ENCODE measurements around the gene ATP1B2. TPM values are rescaled to one million over a fixed set of nuclear protein-coding genes. Genes with fewer than 3 reads are reported as not detected.

ATP1B2 gene
- total and polyA plus RNA-seq, 10 donors: 0.26 to 10.1 (median 4.2) TPM

DNA sequence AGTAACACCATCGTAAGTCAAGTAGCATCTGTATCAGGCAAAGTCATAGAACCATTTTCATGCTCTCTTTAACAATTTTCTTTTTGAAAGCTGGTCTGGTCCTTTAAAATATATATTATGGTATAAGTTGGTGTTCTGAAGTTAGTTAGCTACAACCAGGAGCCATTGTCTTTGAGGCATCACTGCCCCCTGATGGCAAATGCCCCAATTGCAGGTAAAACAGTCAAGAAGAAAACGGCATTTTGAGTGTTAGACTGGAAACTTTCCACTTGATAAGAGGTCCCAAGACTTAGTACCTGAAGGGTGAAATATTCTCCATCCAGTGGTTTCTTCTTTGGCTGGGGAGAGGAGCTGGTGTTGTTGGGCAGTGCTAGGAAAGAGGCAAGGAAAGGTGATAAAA, 22.5 kb downstream of the ATP1B2 start:
- no peaks in the 10 kb centered on the region for H3K27me3 ChIP-seq (replicated peaks in 1 of 7)
- TF ChIP-seq, protein P1, sequence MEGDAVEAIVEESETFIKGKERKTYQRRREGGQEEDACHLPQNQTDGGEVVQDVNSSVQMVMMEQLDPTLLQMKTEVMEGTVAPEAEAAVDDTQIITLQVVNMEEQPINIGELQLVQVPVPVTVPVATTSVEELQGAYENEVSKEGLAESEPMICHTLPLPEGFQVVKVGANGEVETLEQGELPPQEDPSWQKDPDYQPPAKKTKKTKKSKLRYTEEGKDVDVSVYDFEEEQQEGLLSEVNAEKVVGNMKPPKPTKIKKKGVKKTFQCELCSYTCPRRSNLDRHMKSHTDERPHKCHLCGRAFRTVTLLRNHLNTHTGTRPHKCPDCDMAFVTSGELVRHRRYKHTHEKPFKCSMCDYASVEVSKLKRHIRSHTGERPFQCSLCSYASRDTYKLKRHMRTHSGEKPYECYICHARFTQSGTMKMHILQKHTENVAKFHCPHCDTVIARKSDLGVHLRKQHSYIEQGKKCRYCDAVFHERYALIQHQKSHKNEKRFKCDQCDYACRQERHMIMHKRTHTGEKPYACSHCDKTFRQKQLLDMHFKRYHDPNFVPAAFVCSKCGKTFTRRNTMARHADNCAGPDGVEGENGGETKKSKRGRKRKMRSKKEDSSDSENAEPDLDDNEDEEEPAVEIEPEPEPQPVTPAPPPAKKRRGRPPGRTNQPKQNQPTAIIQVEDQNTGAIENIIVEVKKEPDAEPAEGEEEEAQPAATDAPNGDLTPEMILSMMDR (IDR thresholded peaks at IDR 0.05 in 8 of 11, conservative IDR thresholded peaks at IDR 0.05 in 3 of 11): peak in 8 of 11 experiments; percentile 20 to 53 (median 36)
- TF ChIP-seq POLR2A (IDR thresholded peaks at IDR 0.05): no peak
- H3K9me3 ChIP-seq: peaks cover 3 to 16% (median 10%) of the 10 kb centered on the region in 8 donors
- peaks cover 13 to 88% (median 81%) of the 10 kb centered on the region in 6 donors for H3K36me3 ChIP-seq
- 95 to 98% (median 96%) methylated on average over 2 of the region's 2 CpGs for WGBS, 5 donors
- no peak for DNase-seq
- no peaks in the 10 kb centered on the region for H3K4me1 ChIP-seq
- intact Hi-C loops (cut with DNase I; ENCODE audit: low total_unique reads): no loop called here
- H3K27ac ChIP-seq: no peak overlapping the region
- no peak overlapping the region for H3K4me3 ChIP-seq

DNA sequence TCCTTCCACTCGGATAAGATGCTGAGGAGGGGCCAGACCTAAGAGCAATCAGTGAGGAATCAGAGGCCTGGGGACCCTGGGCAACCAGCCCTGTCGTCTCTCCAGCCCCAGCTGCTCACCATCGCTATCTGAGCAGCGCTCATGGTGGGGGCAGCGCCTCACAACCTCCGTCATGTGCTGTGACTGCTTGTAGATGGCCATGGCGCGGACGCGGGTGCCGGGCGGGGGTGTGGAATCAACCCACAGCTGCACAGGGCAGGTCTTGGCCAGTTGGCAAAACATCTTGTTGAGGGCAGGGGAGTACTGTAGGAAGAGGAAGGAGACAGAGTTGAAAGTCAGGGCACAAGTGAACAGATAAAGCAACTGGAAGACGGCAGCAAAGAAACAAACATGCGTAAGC, 24.2 kb downstream of the ATP1B2 start:
- DNase-seq: no peak
- H3K9me3 ChIP-seq: peaks cover 3 to 16% (median 10%) of the 10 kb centered on the region in 8 donors
- H3K27ac ChIP-seq: no peak overlapping the region
- no peaks in the 10 kb centered on the region for H3K27me3 ChIP-seq (replicated peaks in 1 of 7)
- intact Hi-C loops (cut with DNase I; ENCODE audit: low total_unique reads): no loop called here
- H3K36me3 ChIP-seq: peaks cover 13 to 71% (median 64%) of the 10 kb centered on the region in 6 donors
- H3K4me3 ChIP-seq: no peak overlapping the region
- TF ChIP-seq POLR2AphosphoS5 (IDR thresholded peaks at IDR 0.05): peak in 1 of 3 donors; percentile 31
- TF ChIP-seq, protein P1 (IDR thresholded peaks at IDR 0.05 in 8 of 11, conservative IDR thresholded peaks at IDR 0.05 in 3 of 11): no peak
- WGBS, 5 donors: 89 to 94% (median 90%) methylated on average over 14 of the region's 14 CpGs
- no peaks in the 10 kb centered on the region for H3K4me1 ChIP-seq

DNA sequence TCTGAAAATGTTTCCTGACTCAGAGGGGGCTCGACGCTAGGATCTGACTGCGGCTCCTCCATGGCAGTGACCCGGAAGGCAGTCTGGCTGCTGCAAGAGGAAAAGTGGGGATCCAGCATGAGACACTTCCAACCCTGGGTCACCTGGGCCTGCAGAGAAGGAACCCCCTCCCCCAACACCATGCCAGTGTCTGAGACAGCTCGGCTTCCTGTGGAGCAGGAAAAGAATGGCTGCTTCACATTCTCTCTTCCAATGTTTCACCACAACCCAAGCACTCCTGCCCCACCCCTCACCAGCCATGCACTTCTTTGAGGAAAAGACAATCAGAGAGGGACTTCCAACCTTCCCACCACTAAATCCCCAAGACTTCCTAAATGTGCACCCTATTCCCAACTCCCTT, 25.8 kb downstream of the ATP1B2 start:
- Histone ChIP-seq H3K36me3 (peaks cover 13 to 55% (median 48%) of the 10 kb centered on the region in 6 donors), H3K27me3 (replicated peaks in 1 of 7) (no peaks in the 10 kb centered on the region), H3K27ac (no peak overlapping the region), H3K4me3 (no peak overlapping the region), H3K9me3 (peaks cover 3 to 16% (median 10%) of the 10 kb centered on the region in 8 donors), H3K4me1 (peaks cover 0 to 4% (median 0%) of the 10 kb centered on the region in 6 donors)
- intact Hi-C loops (cut with DNase I; ENCODE audit: low total_unique reads): no loop called here
- 81 to 89% (median 82%) methylated on average over 3 to 5 of the region's 5 CpGs for WGBS, 5 donors
- no peak for DNase-seq
- TF ChIP-seq POLR2A (IDR thresholded peaks at IDR 0.05): no peak
- TF ChIP-seq, protein P1 (IDR thresholded peaks at IDR 0.05 in 8 of 11, conservative IDR thresholded peaks at IDR 0.05 in 3 of 11): no peak
- no peak for TF ChIP-seq POLR2AphosphoS5 (IDR thresholded peaks at IDR 0.05)

DNA sequence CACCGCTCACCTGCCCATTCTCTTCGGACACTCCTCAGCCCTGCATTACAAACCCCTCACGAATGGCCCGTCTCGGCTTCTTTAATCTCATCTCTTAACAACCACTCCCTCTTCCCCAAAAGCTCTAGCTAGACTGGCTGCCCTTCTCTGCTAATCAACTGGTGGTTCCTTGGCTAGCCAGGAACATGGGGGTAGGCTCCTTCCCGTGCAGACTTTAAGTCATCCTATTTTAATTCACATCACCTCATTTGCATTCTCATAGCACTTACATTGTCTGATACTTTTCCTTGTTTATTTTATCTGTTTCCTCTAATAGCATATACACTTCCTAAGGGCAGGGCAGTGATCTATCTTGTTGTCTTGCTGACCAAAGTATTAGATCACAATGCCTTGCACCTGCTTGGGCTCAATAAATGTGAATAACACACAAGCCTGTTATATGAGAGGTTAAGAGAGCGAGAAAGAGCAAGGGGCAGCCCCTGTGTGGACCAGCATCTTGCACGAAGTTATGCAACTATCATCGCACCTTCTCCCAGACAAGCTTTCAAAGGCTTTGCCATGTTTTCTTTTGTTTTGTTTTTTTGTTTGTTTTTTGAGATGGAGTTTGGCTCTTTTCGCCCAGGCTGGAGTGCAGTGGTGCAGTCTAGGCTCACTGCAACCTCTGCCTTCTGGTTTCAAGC, 26.8 kb downstream of the ATP1B2 start:
- TF ChIP-seq, protein P1 (IDR thresholded peaks at IDR 0.05 in 8 of 11, conservative IDR thresholded peaks at IDR 0.05 in 3 of 11): no peak
- TF ChIP-seq POLR2AphosphoS5 (IDR thresholded peaks at IDR 0.05): no peak
- no peak for TF ChIP-seq POLR2A (IDR thresholded peaks at IDR 0.05)
- H3K27ac ChIP-seq: no peak overlapping the region
- WGBS, 5 donors: 84 to 90% (median 86%) methylated on average over 10 of the region's 10 CpGs

More for the DNA sequence above, 26.8 kb downstream of the ATP1B2 start:
- Histone ChIP-seq H3K27me3 (replicated peaks in 1 of 7) (no peaks in the 10 kb centered on the region), H3K4me3 (no peak overlapping the region), H3K36me3 (peaks cover 13 to 45% (median 38%) of the 10 kb centered on the region in 6 donors), H3K9me3 (peaks cover 3 to 16% (median 10%) of the 10 kb centered on the region in 8 donors), H3K4me1 (peaks cover 0 to 13% (median 0%) of the 10 kb centered on the region in 6 donors)
- intact Hi-C loops (cut with DNase I; ENCODE audit: low total_unique reads): no loop called here
- DNase-seq: no peak

All from spleen (tissue), 11 donors.